ENCODE measurements around the gene CREB5. TPM values are rescaled to one million over a fixed set of nuclear protein-coding genes. Genes with fewer than 3 reads are reported as not detected.

Gene CREB5
- total and polyA plus RNA-seq, 11 donors = 7.6 to 38.7 (median 15.2) TPM

DNA sequence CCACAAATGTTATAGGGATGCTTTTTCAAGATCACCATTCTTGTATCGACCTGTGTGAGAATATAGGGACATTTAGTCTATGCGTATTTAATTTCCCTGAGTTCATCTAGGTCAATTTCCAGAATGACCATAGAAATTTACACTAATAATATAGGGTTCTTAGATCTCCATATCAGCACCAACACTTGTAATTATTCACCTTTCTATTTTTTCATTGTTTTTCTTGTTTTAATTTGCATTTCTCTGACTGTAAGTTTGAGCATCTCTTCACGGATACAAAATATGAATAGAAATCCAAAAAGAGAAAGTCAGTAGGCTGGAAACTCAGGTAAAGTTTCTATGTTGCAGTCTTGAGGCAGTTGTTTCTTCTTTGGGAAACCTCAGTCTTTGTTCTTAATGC lies 134.8 kb downstream of the CREB5 start:
- intact Hi-C loops (cut with DNase I) = no loop called here
- peaks cover 0 to 14% (median 2%) of the 10 kb centered on the region in 12 donors for H3K4me1 ChIP-seq
- TF ChIP-seq POLR2A (IDR thresholded peaks at IDR 0.05) = no peak
- TF ChIP-seq, protein P1, sequence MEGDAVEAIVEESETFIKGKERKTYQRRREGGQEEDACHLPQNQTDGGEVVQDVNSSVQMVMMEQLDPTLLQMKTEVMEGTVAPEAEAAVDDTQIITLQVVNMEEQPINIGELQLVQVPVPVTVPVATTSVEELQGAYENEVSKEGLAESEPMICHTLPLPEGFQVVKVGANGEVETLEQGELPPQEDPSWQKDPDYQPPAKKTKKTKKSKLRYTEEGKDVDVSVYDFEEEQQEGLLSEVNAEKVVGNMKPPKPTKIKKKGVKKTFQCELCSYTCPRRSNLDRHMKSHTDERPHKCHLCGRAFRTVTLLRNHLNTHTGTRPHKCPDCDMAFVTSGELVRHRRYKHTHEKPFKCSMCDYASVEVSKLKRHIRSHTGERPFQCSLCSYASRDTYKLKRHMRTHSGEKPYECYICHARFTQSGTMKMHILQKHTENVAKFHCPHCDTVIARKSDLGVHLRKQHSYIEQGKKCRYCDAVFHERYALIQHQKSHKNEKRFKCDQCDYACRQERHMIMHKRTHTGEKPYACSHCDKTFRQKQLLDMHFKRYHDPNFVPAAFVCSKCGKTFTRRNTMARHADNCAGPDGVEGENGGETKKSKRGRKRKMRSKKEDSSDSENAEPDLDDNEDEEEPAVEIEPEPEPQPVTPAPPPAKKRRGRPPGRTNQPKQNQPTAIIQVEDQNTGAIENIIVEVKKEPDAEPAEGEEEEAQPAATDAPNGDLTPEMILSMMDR (IDR thresholded peaks at IDR 0.05) = no peak
- no peak overlapping the region for H3K27ac ChIP-seq
- 96 to 100% (median 97%) methylated on average over 3 of the region's 3 CpGs for WGBS, 4 donors
- DNase-seq (no peak), ATAC-seq (no peak)
- H3K4me3 ChIP-seq = no peak overlapping the region
- H3K27me3 ChIP-seq = no peaks in the 10 kb centered on the region
- peaks cover 0 to 23% (median 7%) of the 10 kb centered on the region in 12 donors for H3K9me3 ChIP-seq
- H3K36me3 ChIP-seq = no peaks in the 10 kb centered on the region

DNA sequence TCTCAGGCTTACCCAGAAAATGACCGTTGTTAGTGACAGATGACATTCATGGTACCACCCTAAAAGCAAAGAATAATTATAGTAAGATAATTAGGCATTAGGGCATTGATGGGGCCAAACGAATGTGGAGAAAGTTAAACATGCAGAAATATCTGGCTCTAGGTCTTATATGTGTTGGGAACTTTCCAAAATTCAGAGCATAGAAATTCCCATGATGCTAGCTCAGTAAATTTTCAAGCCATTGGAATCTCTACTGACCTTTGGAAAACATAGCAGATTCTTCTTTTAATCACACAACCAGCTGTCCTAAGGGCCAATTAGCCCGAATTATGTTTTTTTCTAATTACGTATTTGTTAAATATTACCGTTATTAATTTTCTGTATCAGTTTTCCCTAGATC lies 136.1 kb downstream of the CREB5 start:
- 73 to 77% (median 74%) methylated on average over 5 of the region's 5 CpGs for WGBS, 4 donors
- TF ChIP-seq, protein P1 (IDR thresholded peaks at IDR 0.05) = no peak
- TF ChIP-seq POLR2A (IDR thresholded peaks at IDR 0.05) = no peak
- ATAC-seq (no peak), DNase-seq (no peak)
- Histone ChIP-seq H3K4me1 (peaks cover 0 to 19% (median 2%) of the 10 kb centered on the region in 12 donors), H3K27ac (no peak overlapping the region), H3K36me3 (no peaks in the 10 kb centered on the region), H3K4me3 (no peak overlapping the region), H3K27me3 (no peaks in the 10 kb centered on the region), H3K9me3 (peaks cover 0 to 23% (median 7%) of the 10 kb centered on the region in 12 donors)
- intact Hi-C loops (cut with DNase I) = no loop called here

DNA sequence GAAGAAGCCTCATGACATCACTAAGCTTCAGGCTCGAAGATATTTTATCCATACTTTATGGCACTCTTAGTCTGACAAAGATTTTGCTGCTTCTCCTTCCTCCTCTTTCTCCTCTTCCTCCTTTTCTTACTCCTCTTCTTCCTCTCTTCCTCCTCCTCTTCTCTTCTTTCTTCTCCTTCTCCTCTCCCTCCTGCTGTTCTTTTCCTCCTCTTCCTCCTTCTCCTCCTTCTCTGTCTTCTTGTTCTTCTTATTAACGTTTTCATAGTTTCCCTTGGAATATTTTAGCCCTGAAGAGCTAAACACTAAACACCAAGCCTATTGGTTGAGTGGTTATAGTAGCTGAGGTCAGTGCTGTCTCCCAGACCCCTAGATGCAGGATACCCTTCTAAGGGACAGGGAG lies 137.7 kb downstream of the CREB5 start:
- no peak for ATAC-seq
- Histone ChIP-seq H3K4me1 (peaks cover 0 to 31% (median 5%) of the 10 kb centered on the region in 12 donors), H3K36me3 (no peaks in the 10 kb centered on the region), H3K9me3 (peaks cover 0 to 23% (median 7%) of the 10 kb centered on the region in 12 donors), H3K4me3 (no peak overlapping the region), H3K27ac (no peak overlapping the region), H3K27me3 (no peaks in the 10 kb centered on the region)
- 78 to 93% (median 88%) methylated on average over 2 of the region's 2 CpGs for WGBS, 4 donors
- DNase-seq = no peak
- intact Hi-C loops (cut with DNase I) = no loop called here
- TF ChIP-seq, protein P1 (IDR thresholded peaks at IDR 0.05) = no peak
- no peak for TF ChIP-seq POLR2A (IDR thresholded peaks at IDR 0.05)

DNA sequence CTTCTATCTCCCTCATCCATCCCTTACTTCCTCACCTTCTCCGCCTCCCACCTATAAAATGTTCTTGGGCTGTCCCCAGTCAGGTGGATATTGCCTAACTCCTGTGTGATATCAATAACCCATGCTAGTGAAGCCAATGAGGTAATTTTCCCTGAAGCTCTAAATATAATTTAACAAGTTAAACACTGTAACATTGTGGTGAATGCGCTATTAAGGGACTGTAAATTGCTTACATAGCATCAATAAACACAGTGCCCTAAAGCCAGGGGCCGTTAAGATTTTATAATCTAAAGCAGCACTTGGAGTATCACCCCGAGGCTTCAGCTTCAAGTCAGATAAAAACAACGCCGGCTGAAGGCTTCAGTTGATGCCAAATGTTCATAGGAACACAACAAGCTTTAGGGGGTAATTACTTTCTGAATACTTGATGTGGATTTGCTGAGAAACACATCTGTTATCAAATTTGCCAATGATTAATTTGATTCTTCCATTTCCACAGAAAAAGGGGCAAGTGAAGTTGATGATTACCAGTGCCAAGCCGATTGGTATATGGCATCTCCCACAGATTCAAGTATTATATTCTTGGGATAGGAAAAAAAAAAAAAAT lies 138.4 kb downstream of the CREB5 start:
- intact Hi-C loops (cut with DNase I) = no loop called here

More for the DNA sequence above, 138.4 kb downstream of the CREB5 start:
- H3K9me3 ChIP-seq = peaks cover 0 to 20% (median 7%) of the 10 kb centered on the region in 12 donors
- H3K27me3 ChIP-seq = no peaks in the 10 kb centered on the region
- 56 to 72% (median 63%) methylated on average over 7 of the region's 7 CpGs for WGBS, 4 donors
- H3K4me1 ChIP-seq = peaks cover 0 to 31% (median 4%) of the 10 kb centered on the region in 12 donors
- no peak overlapping the region for H3K4me3 ChIP-seq
- no peak for TF ChIP-seq POLR2A (IDR thresholded peaks at IDR 0.05)
- TF ChIP-seq, protein P1 (IDR thresholded peaks at IDR 0.05) = no peak
- DNase-seq = no peak
- H3K36me3 ChIP-seq = no peaks in the 10 kb centered on the region
- H3K27ac ChIP-seq = no peak overlapping the region
- ATAC-seq = no peak
